Osteoblast (primary cell): ENCODE measurements around the gene CAPZB. TPM values are rescaled to one million over a fixed set of nuclear protein-coding genes. Genes with fewer than 3 reads are reported as not detected.

Experiments
- DNase-seq: peaks from one replicate; pipeline ENCODE4 v3.0.0; 2011; ENCODE audit warnings: low spot score, mixed read lengths; ENCODE audit not compliant: insufficient read length; ENCODE audit errors: missing footprints
- H2AFZ ChIP-seq: 2 replicates; pipeline ENCODE4 v1.6.0; 2011; ENCODE audit warnings: mild to moderate bottlenecking, low read length
- H3K27ac ChIP-seq: 2 replicates; pipeline ENCODE4 v1.5.1; 2011; ENCODE audit warnings: mild to moderate bottlenecking, low read depth, low read length, moderate library complexity
- H3K27me3 ChIP-seq: 2 replicates; pipeline ENCODE4 v1.6.0; 2012; ENCODE audit warnings: mild to moderate bottlenecking, control low read depth, inconsistent platforms, low read length, moderate library complexity; ENCODE audit not compliant: insufficient read depth
- H3K36me3 ChIP-seq: 2 replicates; pipeline ENCODE4 v1.5.1; 2011; ENCODE audit warnings: mild to moderate bottlenecking, low read length, control low read depth, moderate library complexity; ENCODE audit not compliant: insufficient read depth
- H3K4me1 ChIP-seq: 2 replicates; pipeline ENCODE4 v1.5.1; 2011; ENCODE audit warnings: mild to moderate bottlenecking, low read length, control low read depth, moderate library complexity; ENCODE audit not compliant: insufficient read depth
- H3K4me2 ChIP-seq: 2 replicates; pipeline ENCODE4 v1.6.0; 2011; ENCODE audit warnings: mild to moderate bottlenecking, low read length; ENCODE audit not compliant: insufficient read depth
- H3K4me3 ChIP-seq: fragments of 200-600 bp; sonication (generic); 3 replicates; pipeline ENCODE4 v1.5.1; 2012; ENCODE audit warnings: mild to moderate bottlenecking, low read length, inconsistent platforms; ENCODE audit not compliant: insufficient read depth
- H3K79me2 ChIP-seq: 2 replicates; pipeline ENCODE4 v1.6.0; 2012; ENCODE audit warnings: mild to moderate bottlenecking, low read length, control low read depth, inconsistent platforms; ENCODE audit not compliant: insufficient read depth
- H3K9me3 ChIP-seq: 2 replicates; pipeline ENCODE4 v1.5.1; 2011; ENCODE audit warnings: low read depth, low read length, control low read depth
- H4K20me1 ChIP-seq: 2 replicates; pipeline ENCODE4 v1.6.0; 2012; ENCODE audit warnings: mild to moderate bottlenecking, low read length, control low read depth; ENCODE audit not compliant: insufficient read depth
- CTCF ChIP-seq: IDR thresholded peaks from 2 replicates; pipeline ENCODE4 v1.5.1; 2011; ENCODE audit warnings: mild to moderate bottlenecking, low read depth, low read length, moderate library complexity; ENCODE audit errors: extremely low read depth
- total RNA-seq: library from RNA; depleted of rRNA; stranded (reverse); fragments of >200 nt; gene quantifications from 2 replicates; pipeline ENCODE4 v1.2.3, GENCODE V29; 2012

CAPZB gene
- total RNA-seq, 1 donor = 217 TPM

- peaks cover 20% of the 10 kb centered on the region for H4K20me1 ChIP-seq
- no peak for TF ChIP-seq CTCF
Measured at GRCh38 chr1:19347533-19348172, 137.7 kb downstream of the CAPZB start.

DNA sequence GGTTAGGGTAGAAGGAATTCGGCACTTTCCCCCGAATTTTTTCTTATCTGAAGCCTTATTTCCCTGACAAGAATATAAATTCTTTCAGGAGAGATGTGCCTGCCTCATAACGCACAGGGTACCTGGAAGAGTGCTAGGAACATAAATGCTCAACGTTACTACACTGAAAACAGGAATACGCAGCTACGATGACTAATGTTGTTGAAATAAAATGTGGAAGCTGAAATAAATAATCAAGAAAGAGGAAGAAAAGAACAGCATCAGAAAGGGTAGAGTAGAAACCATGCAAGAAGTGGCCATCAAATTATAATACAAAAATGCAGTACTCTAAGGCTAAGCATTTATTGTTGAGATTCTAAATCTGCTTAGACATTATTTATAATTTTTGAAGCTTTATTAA, 139.3 kb downstream of the CAPZB start:
- Histone ChIP-seq H3K79me2 (peaks cover 3% of the 10 kb centered on the region), H3K4me1 (no peaks in the 10 kb centered on the region), H2AFZ (no peak overlapping the region), H4K20me1 (peaks cover 28% of the 10 kb centered on the region), H3K9me3 (no peaks in the 10 kb centered on the region), H3K4me2 (no peak overlapping the region), H3K27ac (no peak overlapping the region), H3K4me3 (no peak overlapping the region), H3K36me3 (peaks cover 66% of the 10 kb centered on the region), H3K27me3 (no peaks in the 10 kb centered on the region)
- no peak for TF ChIP-seq CTCF
- no peak for DNase-seq

More at GRCh38 chr1:19347533-19348172, 137.7 kb downstream of the CAPZB start:
- H3K27ac ChIP-seq = no peak overlapping the region
- H2AFZ ChIP-seq = no peak overlapping the region
- DNase-seq = no peak
- H3K27me3 ChIP-seq = no peaks in the 10 kb centered on the region
- no peak overlapping the region for H3K4me3 ChIP-seq
- H3K4me1 ChIP-seq = no peaks in the 10 kb centered on the region
- H3K79me2 ChIP-seq = peaks cover 5% of the 10 kb centered on the region
- peaks cover 64% of the 10 kb centered on the region for H3K36me3 ChIP-seq
- H3K9me3 ChIP-seq = no peaks in the 10 kb centered on the region
- no peak overlapping the region for H3K4me2 ChIP-seq

DNA sequence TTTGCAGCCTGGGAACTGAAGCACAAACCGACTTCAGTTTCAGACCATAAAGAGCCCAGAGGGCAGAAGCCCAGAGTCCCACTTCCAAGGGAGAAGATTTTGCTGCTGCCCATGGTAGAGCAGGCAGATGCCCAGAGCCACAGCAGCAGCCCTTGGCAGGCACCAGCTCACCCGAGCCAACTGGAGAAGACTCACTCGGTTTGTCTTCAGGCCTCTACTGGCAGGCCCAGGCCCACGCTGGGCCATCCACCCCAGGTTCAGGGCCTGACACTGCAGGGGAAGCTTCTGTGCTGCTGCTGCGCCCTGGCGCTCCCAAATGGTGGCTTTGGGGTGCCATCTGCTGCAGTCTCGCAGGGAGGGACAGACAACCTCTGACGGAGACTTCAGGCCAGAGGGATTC, 139.9 kb downstream of the CAPZB start:
- Histone ChIP-seq H4K20me1 (peaks cover 34% of the 10 kb centered on the region), H3K4me3 (no peak overlapping the region)

More for the DNA sequence above, 139.9 kb downstream of the CAPZB start:
- no peaks in the 10 kb centered on the region for H3K4me1 ChIP-seq
- no peak overlapping the region for H2AFZ ChIP-seq
- H3K36me3 ChIP-seq = peaks cover 72% of the 10 kb centered on the region
- H3K4me2 ChIP-seq = no peak overlapping the region
- no peak for DNase-seq
- H3K9me3 ChIP-seq = no peaks in the 10 kb centered on the region
- no peak for TF ChIP-seq CTCF
- peaks cover 3% of the 10 kb centered on the region for H3K79me2 ChIP-seq
- H3K27me3 ChIP-seq = no peaks in the 10 kb centered on the region
- H3K27ac ChIP-seq = no peak overlapping the region
